WERI-Rb-1 (cell line): ENCODE results near the gene CNEP1R1.

ENCODE experiments used
- DNase-seq: peaks from one replicate; pipeline ENCODE4 v3.0.0-alpha.2; 2020
- H3K27ac ChIP-seq: fragments of 250-450 bp; sonication (Bioruptor Pico); 2 replicates; pipeline ENCODE4 v1.5.1; 2020; ENCODE audit warnings: mild to moderate bottlenecking, moderate library complexity
- H3K27me3 ChIP-seq: fragments of 250-450 bp; sonication (Bioruptor Pico); 2 replicates; pipeline ENCODE4 v1.5.1; 2021; ENCODE audit warnings: mild to moderate bottlenecking, low read depth, moderate library complexity; ENCODE audit not compliant: insufficient read depth, severe bottlenecking
- H3K36me3 ChIP-seq: fragments of 250-450 bp; sonication (Bioruptor Pico); 2 replicates; pipeline ENCODE4 v1.5.1; 2020; ENCODE audit warnings: mild to moderate bottlenecking, moderate library complexity
- H3K4me3 ChIP-seq: 2 replicates; pipeline ENCODE4 v1.5.1; 2011; ENCODE audit warnings: low read depth, mild to moderate bottlenecking, control low read depth, low read length
- H3K9me3 ChIP-seq: fragments of 250-450 bp; sonication (Bioruptor Pico); 2 replicates; pipeline ENCODE4 v1.5.1; 2021; ENCODE audit warnings: mild to moderate bottlenecking, moderate library complexity; ENCODE audit not compliant: severe bottlenecking
- TF ChIP-seq, protein P1 (sequence below): IDR thresholded peaks from 2 replicates; pipeline ENCODE4 v1.5.1; 2011; ENCODE audit warnings: low read depth, mild to moderate bottlenecking, control low read depth, inconsistent platforms, low read length

Gene CNEP1R1

DNA sequence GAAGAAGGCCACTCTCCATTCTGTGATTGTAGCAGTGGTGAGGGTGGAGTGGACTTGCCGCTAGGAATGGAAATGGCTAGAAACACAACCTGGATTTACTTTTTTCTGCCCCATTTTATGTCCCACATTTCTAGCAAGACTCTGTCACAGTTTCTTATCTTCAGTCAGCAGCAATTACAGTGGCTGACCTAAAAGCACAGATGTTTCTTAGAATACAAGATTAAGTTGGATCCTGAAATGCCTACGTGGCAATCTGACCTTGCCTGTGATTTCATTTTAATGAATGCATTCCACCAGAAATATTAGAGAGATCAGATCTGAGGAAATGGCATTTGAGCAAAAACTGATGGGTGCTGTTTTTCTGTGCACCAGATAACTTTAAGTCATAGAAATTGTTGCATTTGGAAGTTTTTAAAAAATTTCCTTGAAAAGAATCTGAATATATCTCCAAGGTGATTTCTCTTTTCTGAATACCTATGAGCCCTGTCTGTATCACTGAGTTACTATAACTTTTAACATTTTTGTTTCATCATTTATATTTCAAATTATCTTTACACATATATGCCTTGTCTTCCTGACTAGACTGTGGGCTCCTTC lies 46.1 kb downstream of the CNEP1R1 start:
- no peaks in the 10 kb centered on the region for H3K9me3 ChIP-seq
- H3K36me3 ChIP-seq, result peaks cover 27% of the 10 kb centered on the region
- H3K4me3 ChIP-seq, result no peak overlapping the region
- DNase-seq, result no peak
- no peak overlapping the region for H3K27ac ChIP-seq
- TF ChIP-seq, protein P1, sequence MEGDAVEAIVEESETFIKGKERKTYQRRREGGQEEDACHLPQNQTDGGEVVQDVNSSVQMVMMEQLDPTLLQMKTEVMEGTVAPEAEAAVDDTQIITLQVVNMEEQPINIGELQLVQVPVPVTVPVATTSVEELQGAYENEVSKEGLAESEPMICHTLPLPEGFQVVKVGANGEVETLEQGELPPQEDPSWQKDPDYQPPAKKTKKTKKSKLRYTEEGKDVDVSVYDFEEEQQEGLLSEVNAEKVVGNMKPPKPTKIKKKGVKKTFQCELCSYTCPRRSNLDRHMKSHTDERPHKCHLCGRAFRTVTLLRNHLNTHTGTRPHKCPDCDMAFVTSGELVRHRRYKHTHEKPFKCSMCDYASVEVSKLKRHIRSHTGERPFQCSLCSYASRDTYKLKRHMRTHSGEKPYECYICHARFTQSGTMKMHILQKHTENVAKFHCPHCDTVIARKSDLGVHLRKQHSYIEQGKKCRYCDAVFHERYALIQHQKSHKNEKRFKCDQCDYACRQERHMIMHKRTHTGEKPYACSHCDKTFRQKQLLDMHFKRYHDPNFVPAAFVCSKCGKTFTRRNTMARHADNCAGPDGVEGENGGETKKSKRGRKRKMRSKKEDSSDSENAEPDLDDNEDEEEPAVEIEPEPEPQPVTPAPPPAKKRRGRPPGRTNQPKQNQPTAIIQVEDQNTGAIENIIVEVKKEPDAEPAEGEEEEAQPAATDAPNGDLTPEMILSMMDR, result no peak
- no peaks in the 10 kb centered on the region for H3K27me3 ChIP-seq

DNA sequence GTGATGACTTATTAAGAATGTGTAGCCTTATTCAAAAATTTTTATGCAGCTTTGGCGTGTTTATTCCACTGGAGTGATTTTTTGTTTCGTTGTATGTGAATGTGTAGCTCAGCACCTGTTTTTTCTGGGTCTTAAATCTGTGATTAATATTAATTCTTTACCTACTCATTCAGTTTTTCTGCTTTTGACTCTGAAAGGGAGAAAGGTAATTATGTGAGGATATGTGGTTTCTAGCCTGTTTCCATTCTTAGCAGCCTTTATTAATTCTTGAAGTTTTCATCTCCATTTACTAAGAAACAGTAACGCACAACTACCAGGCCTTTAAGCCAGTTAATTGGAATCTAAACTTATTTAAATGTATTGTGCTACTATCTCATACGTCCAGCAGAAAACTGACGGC lies 47.7 kb downstream of the CNEP1R1 start:
- H3K9me3 ChIP-seq, result no peaks in the 10 kb centered on the region
- no peak for DNase-seq
- no peak overlapping the region for H3K27ac ChIP-seq
- TF ChIP-seq, protein P1, result no peak
- no peaks in the 10 kb centered on the region for H3K27me3 ChIP-seq
- H3K36me3 ChIP-seq, result peaks cover 36% of the 10 kb centered on the region
- H3K4me3 ChIP-seq, result no peak overlapping the region

DNA sequence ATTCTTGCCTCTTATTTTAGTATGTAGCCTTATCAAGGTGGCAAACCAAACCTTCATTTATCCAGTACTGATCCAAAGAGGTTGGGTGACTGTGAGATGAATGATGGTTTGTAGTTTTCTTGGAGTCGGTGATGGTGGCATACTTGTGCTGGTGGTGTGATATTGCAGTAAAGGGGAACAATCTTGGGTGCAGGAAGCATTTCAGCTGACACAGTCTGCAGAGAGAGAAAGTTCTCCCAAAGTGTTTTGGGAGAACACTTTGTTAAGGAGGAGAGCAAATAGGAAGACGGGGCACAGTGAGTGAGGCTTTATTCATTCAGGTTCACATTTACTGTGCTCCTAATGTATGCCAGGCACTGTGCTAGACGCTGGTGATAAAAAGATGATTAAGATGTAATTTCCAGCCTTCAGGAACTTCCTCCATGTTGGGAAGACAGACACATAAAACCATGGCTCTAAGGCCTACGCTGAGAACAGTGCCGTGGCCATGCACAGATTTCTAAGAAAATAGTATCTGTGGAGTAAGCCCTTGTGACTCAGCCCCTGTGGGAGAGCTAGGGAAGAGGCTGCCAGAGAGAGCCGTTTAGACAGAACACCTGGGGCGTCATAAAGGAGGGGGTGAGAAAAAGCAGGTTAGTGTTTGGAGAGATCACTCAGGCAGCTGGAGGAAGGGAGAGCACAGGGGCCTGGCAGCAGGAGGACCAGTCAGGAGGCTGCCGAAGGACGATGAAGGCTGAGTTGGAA lies 54.5 kb downstream of the CNEP1R1 start:
- Histone ChIP-seq H3K9me3 (no peaks in the 10 kb centered on the region), H3K4me3 (no peak overlapping the region), H3K27me3 (no peaks in the 10 kb centered on the region), H3K27ac (no peak overlapping the region), H3K36me3 (peaks cover 49% of the 10 kb centered on the region)
- TF ChIP-seq, protein P1, result no peak
- no peak for DNase-seq

DNA sequence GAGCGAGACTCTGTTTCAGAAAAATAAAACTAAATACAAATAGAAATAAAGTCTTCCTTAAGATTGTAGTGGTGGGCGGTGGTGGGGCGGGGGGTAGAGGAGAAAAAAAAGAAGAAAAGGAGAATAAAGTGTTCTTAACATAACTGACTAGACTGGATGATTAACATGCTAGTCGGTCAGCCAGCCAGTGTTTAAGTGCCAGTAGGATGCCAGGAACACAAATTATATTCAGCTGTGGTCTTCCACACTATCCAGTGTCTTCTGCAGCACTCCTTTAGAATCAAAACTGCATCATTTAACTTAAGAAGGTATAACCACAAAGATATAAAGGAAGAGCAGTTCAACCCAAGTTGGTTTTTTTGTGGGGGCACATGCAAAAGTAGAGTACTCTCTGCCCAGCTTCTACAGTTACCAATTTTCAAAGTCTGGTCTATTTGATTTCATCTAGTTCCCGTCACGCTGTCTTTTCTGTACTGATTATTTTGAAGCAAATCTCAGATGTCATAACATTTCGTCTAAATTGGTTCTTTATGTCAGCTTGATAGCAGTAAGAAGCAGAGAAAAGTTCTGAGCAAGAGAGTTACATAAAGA lies 56.5 kb downstream of the CNEP1R1 start:
- H3K9me3 ChIP-seq, result no peaks in the 10 kb centered on the region
- H3K27me3 ChIP-seq, result no peaks in the 10 kb centered on the region
- TF ChIP-seq, protein P1, result no peak
- no peak for DNase-seq
- no peak overlapping the region for H3K27ac ChIP-seq
- H3K36me3 ChIP-seq, result peaks cover 53% of the 10 kb centered on the region
- H3K4me3 ChIP-seq, result no peak overlapping the region

DNA sequence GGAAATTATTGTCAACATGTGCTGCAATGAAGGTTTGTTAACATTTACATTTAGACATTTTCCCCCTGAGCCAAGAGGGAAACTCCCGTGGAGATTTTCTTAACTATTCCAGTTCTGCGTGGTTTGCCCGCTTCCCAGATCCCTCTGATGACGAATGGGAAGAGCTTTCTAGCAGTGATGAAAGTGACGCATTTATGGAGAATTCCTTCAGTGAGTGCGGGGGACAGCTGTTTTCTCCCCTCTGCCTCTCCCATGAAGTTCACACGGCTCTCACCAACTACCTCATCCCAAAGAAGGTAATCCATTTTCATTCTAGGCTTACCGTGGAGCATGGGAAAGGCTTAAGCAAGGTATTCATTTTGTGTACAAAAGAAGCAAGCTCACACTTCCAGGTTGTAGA lies 59.0 kb downstream of the CNEP1R1 start:
- H3K4me3 ChIP-seq, result no peak overlapping the region
- H3K9me3 ChIP-seq, result no peaks in the 10 kb centered on the region
- peaks cover 49% of the 10 kb centered on the region for H3K36me3 ChIP-seq
- TF ChIP-seq, protein P1, result no peak
- no peak for DNase-seq
- no peaks in the 10 kb centered on the region for H3K27me3 ChIP-seq
- no peak overlapping the region for H3K27ac ChIP-seq
